Activated CD8-positive, alpha-beta T cell treated with anti-CD3 and anti-CD28 coated beads for 36 hours (primary cell): ENCODE data around the gene BEAN1. TPM values are rescaled to one million over a fixed set of nuclear protein-coding genes. Genes with fewer than 3 reads are reported as not detected.

Source experiments
- ATAC-seq: fragments of 200-7000 bp; cut with Tn5 transposase; one replicate; pipeline ENCODE4 v1.10.0; 2021; ENCODE audit warnings: mild to moderate bottlenecking, moderate library complexity
- CTCF ChIA-PET: fragments of 350-600 bp; sonication (Branson Sonifier 250); formaldehyde crosslinking; loops from one replicate; lab custom pipeline; 2021; ENCODE audit warnings: antibody characterized with exemption; lab: Charles Lee
- POLR2A ChIA-PET: fragments of 350-600 bp; sonication (Branson Sonifier 250); formaldehyde crosslinking; loops from one replicate; lab custom pipeline; 2021; ENCODE audit warnings: antibody characterized with exemption; lab: Charles Lee
- DNase-seq: peaks from one replicate; pipeline ENCODE4 v3.0.0-alpha.2; 2020
- H3K27ac Mint-ChIP-seq: one replicate; pipeline ENCODE4 v1.8.0; 2021; ENCODE audit warnings: mild to moderate bottlenecking, mixed read lengths
- H3K27me3 Mint-ChIP-seq: one replicate; pipeline ENCODE4 v1.8.0; 2021; ENCODE audit warnings: mixed read lengths
- H3K36me3 Mint-ChIP-seq: one replicate; pipeline ENCODE4 v1.8.0; 2021; ENCODE audit warnings: low read depth, mixed read lengths
- H3K4me1 Mint-ChIP-seq: one replicate; pipeline ENCODE4 v1.8.0; 2021; ENCODE audit warnings: low read depth, mixed read lengths
- H3K4me3 Mint-ChIP-seq: one replicate; pipeline ENCODE4 v1.8.0; 2021; ENCODE audit warnings: mild to moderate bottlenecking, moderate library complexity, mixed read lengths
- H3K9me3 Mint-ChIP-seq: one replicate; pipeline ENCODE4 v1.8.0; 2021; ENCODE audit warnings: mixed read lengths
- CTCF ChIP-seq: fragments of 200-600 bp; IDR thresholded peaks from one replicate; pipeline ENCODE4 v1.8.0; 2022; ENCODE audit warnings: antibody characterized with exemption, mild to moderate bottlenecking
- intact Hi-C: fragments of 100-400 bp; cut with micrococcal nuclease; formaldehyde crosslinking; loops from one replicate; pipeline ENCODE4 v1.10.0; 2022
- total RNA-seq, 2 experiments: library from RNA; stranded (reverse); gene quantifications; one replicate each; pipeline ENCODE4 v1.2.3, GENCODE V29; 2021

Gene BEAN1
- total RNA-seq, 2 experiments from 2014 or later: not detected

DNA sequence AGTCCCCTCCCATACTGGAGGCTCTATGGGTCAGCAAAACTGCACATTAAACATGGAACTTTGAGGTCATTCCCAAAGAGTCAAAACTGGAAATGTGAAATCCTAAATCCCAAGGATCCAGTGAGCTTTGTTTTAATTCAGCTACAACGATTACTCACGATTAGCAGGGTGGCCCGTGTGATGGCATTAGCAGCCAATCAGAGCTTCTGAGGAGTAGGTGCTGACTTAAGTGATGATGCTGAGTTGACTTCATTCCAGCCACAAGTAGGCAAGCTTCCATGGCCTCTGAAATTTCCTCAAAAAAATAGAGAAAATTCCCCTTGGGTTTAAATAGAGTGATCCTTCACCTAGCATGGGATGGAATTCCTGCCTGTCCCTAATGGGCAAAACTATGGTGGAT is 28.1 kb upstream of the BEAN1 start:
- H3K9me3 Mint-ChIP-seq: no peaks in the 10 kb centered on the region
- no peaks in the 10 kb centered on the region for H3K27me3 Mint-ChIP-seq
- H3K4me1 Mint-ChIP-seq: no peaks in the 10 kb centered on the region
- ChIA-PET CTCF (interaction anchor here (1.1 to 1.5 kb wide), 3 partner anchors 8 to 252 kb away, joined by 3 to 5 read pairs (median 3); no protein-coding TSS in a partner anchor), POLR2A (no interaction called here)
- H3K4me3 Mint-ChIP-seq: no peak overlapping the region
- ATAC-seq (no peak), DNase-seq (no peak)
- no peak for TF ChIP-seq CTCF
- H3K27ac Mint-ChIP-seq: no peak overlapping the region
- no peaks in the 10 kb centered on the region for H3K36me3 Mint-ChIP-seq
- intact Hi-C loops: no loop called here

GRCh38 chr16:66399930-66400329 is 27.2 kb upstream of the BEAN1 start:
- H3K36me3 Mint-ChIP-seq: no peaks in the 10 kb centered on the region
- CTCF ChIA-PET: interaction anchor here (1.5 kb wide), 1 partner anchor 251 kb away, joined by 3 read pairs; no protein-coding TSS in a partner anchor
- POLR2A ChIA-PET: no interaction called here
- DNase-seq (no peak), ATAC-seq (no peak)
- no peaks in the 10 kb centered on the region for H3K4me1 Mint-ChIP-seq
- H3K4me3 Mint-ChIP-seq: no peak overlapping the region
- intact Hi-C loops: no loop called here
- peaks cover 1% of the 10 kb centered on the region for H3K27me3 Mint-ChIP-seq
- no peak overlapping the region for H3K27ac Mint-ChIP-seq
- H3K9me3 Mint-ChIP-seq: no peaks in the 10 kb centered on the region
- TF ChIP-seq CTCF: no peak

DNA sequence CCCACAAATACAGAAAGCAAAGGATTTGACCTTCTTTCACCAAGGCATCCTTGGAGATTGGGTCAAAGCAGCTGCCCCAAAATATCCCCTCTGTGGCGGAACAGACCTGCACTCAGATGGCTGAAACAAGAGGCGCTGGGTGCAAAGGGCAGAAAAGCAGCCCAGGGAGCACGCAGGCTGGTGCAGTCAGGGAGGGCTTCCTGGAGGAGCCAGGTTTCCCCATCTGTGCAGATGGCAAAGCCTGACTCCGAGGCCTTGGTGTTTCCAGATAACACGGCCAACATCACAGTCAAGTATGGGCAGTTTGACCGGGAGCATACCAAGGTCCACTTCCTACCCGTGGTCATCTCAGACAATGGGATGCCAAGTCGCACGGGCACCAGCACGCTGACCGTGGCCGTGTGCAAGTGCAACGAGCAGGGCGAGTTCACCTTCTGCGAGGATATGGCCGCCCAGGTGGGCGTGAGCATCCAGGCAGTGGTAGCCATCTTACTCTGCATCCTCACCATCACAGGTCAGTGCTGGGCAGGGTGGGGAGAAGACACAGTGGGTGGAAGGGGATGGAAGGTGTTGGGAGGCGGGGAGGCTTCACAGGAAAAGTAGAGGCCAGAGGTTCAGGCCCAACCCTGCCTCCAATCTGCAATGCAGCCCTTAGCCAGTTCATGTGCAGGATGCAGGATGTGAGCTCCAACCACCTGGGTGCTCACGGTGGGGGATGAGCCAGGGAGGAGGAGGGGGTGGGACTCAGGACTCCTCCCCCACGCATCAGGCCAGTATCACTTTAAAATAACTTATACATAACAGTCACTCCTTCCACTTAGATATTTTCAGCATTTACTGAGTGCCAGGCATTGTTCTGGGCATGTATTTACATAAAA is 26.4 kb upstream of the BEAN1 start:
- Mint-ChIP-seq H3K4me1 (no peaks in the 10 kb centered on the region), H3K27ac (no peak overlapping the region), H3K36me3 (no peaks in the 10 kb centered on the region), H3K4me3 (no peak overlapping the region), H3K27me3 (peaks cover 2% of the 10 kb centered on the region), H3K9me3 (no peaks in the 10 kb centered on the region)
- DNase-seq (no peak), ATAC-seq (no peak)
- ChIA-PET CTCF (no interaction called here), POLR2A (no interaction called here)
- intact Hi-C loops: no loop called here
- TF ChIP-seq CTCF: no peak

DNA sequence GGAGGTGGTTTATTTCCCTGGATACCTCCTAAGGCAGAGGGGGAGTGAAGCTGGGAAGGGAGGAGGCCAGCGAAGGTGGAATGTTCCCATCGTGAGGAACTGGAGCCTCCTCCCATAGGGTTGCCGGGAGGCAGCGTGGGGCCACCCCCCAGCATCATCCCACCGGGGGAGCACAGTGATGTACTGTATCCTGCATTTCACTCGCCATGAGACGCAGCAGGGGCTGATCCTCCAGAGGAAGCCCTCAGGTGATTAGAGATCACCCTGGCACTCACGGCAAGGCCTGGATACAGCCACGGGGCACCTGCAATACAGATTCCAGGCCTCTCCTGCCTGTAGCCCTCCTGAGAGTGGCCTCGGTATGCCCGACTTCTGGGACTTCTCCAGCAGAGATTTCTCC is 25.5 kb upstream of the BEAN1 start:
- intact Hi-C loops: no loop called here
- no peak for TF ChIP-seq CTCF
- H3K36me3 Mint-ChIP-seq: no peaks in the 10 kb centered on the region

GRCh38 chr16:66402166-66402565 is 24.9 kb upstream of the BEAN1 start:
- Mint-ChIP-seq H3K27me3 (peaks cover 8% of the 10 kb centered on the region), H3K4me1 (peaks cover 3% of the 10 kb centered on the region), H3K36me3 (no peaks in the 10 kb centered on the region), H3K4me3 (no peak overlapping the region), H3K9me3 (no peaks in the 10 kb centered on the region), H3K27ac (no peak overlapping the region)
- no peak for TF ChIP-seq CTCF
- POLR2A ChIA-PET: no interaction called here
- DNase-seq: no peak
- CTCF ChIA-PET: interaction anchor here (7.2 kb wide), 1 partner anchor 77 kb away, joined by 158 read pairs; no protein-coding TSS in a partner anchor
- intact Hi-C loops: no loop called here
- no peak for ATAC-seq

More for the DNA sequence above, 25.5 kb upstream of the BEAN1 start:
- ATAC-seq (no peak), DNase-seq (no peak)
- ChIA-PET POLR2A (no interaction called here), CTCF (no interaction called here)
- no peaks in the 10 kb centered on the region for H3K4me1 Mint-ChIP-seq
- H3K9me3 Mint-ChIP-seq: no peaks in the 10 kb centered on the region
- H3K27ac Mint-ChIP-seq: no peak overlapping the region
- no peak overlapping the region for H3K4me3 Mint-ChIP-seq
- peaks cover 8% of the 10 kb centered on the region for H3K27me3 Mint-ChIP-seq
